WTC11 (cell line): ENCODE data around the gene RNF208. TPM values are rescaled to one million over a fixed set of nuclear protein-coding genes. Genes with fewer than 3 reads are reported as not detected.

ENCODE experiments used
- ATAC-seq: fragments of 200-7000 bp; cut with Tn5 transposase; 2 replicates; pipeline ENCODE4 v1.10.0; 2021; ENCODE audit warnings: mild to moderate bottlenecking, moderate library complexity
- CTCF ChIA-PET: fragments of 300-600 bp; sonication (Branson Sonifier 250); formaldehyde crosslinking; loops from one replicate; lab custom pipeline; 2021; ENCODE audit warnings: antibody characterized with exemption; lab: Charles Lee
- POLR2A ChIA-PET: fragments of 350-600 bp; sonication (Branson Sonifier 250); formaldehyde crosslinking; loops from one replicate; lab custom pipeline; 2021; ENCODE audit warnings: antibody characterized with exemption; lab: Charles Lee
- DNase-seq: peaks from one replicate; pipeline ENCODE4 v3.0.0; 2021; ENCODE audit warnings: low spot score
- H3K27ac Mint-ChIP-seq: 2 replicates; pipeline ENCODE4 v1.8.0; 2021; ENCODE audit warnings: mixed read lengths
- H3K27me3 Mint-ChIP-seq: 2 replicates; pipeline ENCODE4 v1.8.0; 2021; ENCODE audit warnings: low read depth, mild to moderate bottlenecking, moderate library complexity, mixed read lengths
- H3K36me3 Mint-ChIP-seq: 2 replicates; pipeline ENCODE4 v1.8.0; 2021; ENCODE audit warnings: mixed read lengths
- H3K4me1 Mint-ChIP-seq: 2 replicates; pipeline ENCODE4 v1.8.0; 2022; ENCODE audit warnings: mixed read lengths
- H3K4me3 Mint-ChIP-seq: 2 replicates; pipeline ENCODE4 v1.8.0; 2021; ENCODE audit warnings: mild to moderate bottlenecking, moderate library complexity, mixed read lengths
- H3K9me3 Mint-ChIP-seq: 2 replicates; pipeline ENCODE4 v1.8.0; 2021; ENCODE audit warnings: mixed read lengths
- ATF1 ChIP-seq: sonication (generic); formaldehyde crosslinking; IDR thresholded peaks from 2 replicates; pipeline ENCODE4 v1.8.1; 2023; ENCODE audit warnings: mild to moderate bottlenecking, moderate library complexity, missing genetic modification reagents
- ATF6 ChIP-seq: sonication (generic); formaldehyde crosslinking; IDR thresholded peaks from 2 replicates; pipeline ENCODE4 v1.8.1; 2023; ENCODE audit warnings: mild to moderate bottlenecking, missing genetic modification reagents
- E2F1 ChIP-seq: sonication (generic); formaldehyde crosslinking; IDR thresholded peaks from 2 replicates; pipeline ENCODE4 v1.8.0; 2022; ENCODE audit warnings: mild to moderate bottlenecking, missing genetic modification reagents
- FOXJ3 ChIP-seq: sonication (generic); formaldehyde crosslinking; IDR thresholded peaks from 2 replicates; pipeline ENCODE4 v1.9.0; 2021; ENCODE audit warnings: missing genetic modification reagents, mild to moderate bottlenecking, borderline replicate concordance
- FOXP1 ChIP-seq: sonication (generic); formaldehyde crosslinking; IDR thresholded peaks from 2 replicates; pipeline ENCODE4 v1.8.0; 2022; ENCODE audit warnings: missing genetic modification reagents, mild to moderate bottlenecking, moderate library complexity, borderline replicate concordance
- HMGXB4 ChIP-seq: sonication (generic); formaldehyde crosslinking; IDR thresholded peaks from 2 replicates; pipeline ENCODE4 v1.8.1; 2023; ENCODE audit warnings: mild to moderate bottlenecking, moderate library complexity, missing genetic modification reagents
- MXD4 ChIP-seq: fragments of 250-450 bp; sonication (Bioruptor Pico); IDR thresholded peaks from 2 replicates; pipeline ENCODE4 v1.8.0; 2021; ENCODE audit warnings: mild to moderate bottlenecking, moderate library complexity, borderline replicate concordance
- NFATC4 ChIP-seq: fragments of 250-450 bp; sonication (Bioruptor Pico); IDR thresholded peaks from 2 replicates; pipeline ENCODE4 v1.9.0; 2021; ENCODE audit warnings: mild to moderate bottlenecking
- PRRX2 ChIP-seq: fragments of 250-450 bp; sonication (Bioruptor Pico); IDR thresholded peaks from 2 replicates; pipeline ENCODE4 v1.8.0; 2021; ENCODE audit warnings: mild to moderate bottlenecking
- TEAD4 ChIP-seq: sonication (generic); formaldehyde crosslinking; IDR thresholded peaks from 2 replicates; pipeline ENCODE4 v1.8.0; 2022; ENCODE audit warnings: mild to moderate bottlenecking, missing genetic modification reagents
- ZNF138 ChIP-seq: sonication (generic); formaldehyde crosslinking; conservative IDR thresholded peaks from 2 replicates; pipeline ENCODE4 v1.8.1; 2022; ENCODE audit warnings: mild to moderate bottlenecking, moderate library complexity, missing genetic modification reagents
- ZNF232 ChIP-seq: sonication (generic); formaldehyde crosslinking; IDR thresholded peaks from 2 replicates; pipeline ENCODE4 v1.8.0; 2022; ENCODE audit warnings: mild to moderate bottlenecking, missing genetic modification reagents
- ZNF263 ChIP-seq: sonication (generic); formaldehyde crosslinking; IDR thresholded peaks from 2 replicates; pipeline ENCODE4 v1.8.1; 2022; ENCODE audit warnings: low read depth, mild to moderate bottlenecking, moderate library complexity, missing genetic modification reagents
- ZNF281 ChIP-seq: sonication (generic); formaldehyde crosslinking; IDR thresholded peaks from 2 replicates; pipeline ENCODE4 v1.8.0; 2023; ENCODE audit warnings: mild to moderate bottlenecking, missing genetic modification reagents
- ZNF425 ChIP-seq: fragments of 250-450 bp; sonication (Bioruptor Pico); conservative IDR thresholded peaks from 2 replicates; pipeline ENCODE4 v1.9.0; 2021; ENCODE audit warnings: mild to moderate bottlenecking
- total RNA-seq: library from RNA; stranded (reverse); gene quantifications from 3 replicates; pipeline ENCODE4 v1.2.3, GENCODE V29; 2021

RNF208 gene
- total RNA-seq, 1 experiment from 2014 or later, result 14.8 TPM

- H3K27ac Mint-ChIP-seq, result no peak overlapping the region
These were observed 35.7 kb downstream of the RNF208 start for GRCh38 chr9:137186385-137186784.

GRCh38 chr9:137185921-137186320 is 36.1 kb downstream of the RNF208 start:
- no peak for TF ChIP-seq ZNF281 (CRISPR knock-in tag)
- no peak for DNase-seq
- CTCF ChIA-PET, result no interaction called here
- Mint-ChIP-seq H3K27me3 (no peaks in the 10 kb centered on the region; the same call in 1 of the 2 replicates), H3K4me3 (no peak overlapping the region), H3K9me3 (no peaks in the 10 kb centered on the region), H3K27ac (no peak overlapping the region), H3K36me3 (peaks cover 9% of the 10 kb centered on the region), H3K4me1 (peaks cover 20% of the 10 kb centered on the region)
- ATAC-seq, result no peak
- POLR2A ChIA-PET, result no interaction called here

More at GRCh38 chr9:137186385-137186784, 35.7 kb downstream of the RNF208 start:
- Mint-ChIP-seq H3K27me3 (no peaks in the 10 kb centered on the region; the same call in 1 of the 2 replicates), H3K4me1 (peaks cover 20% of the 10 kb centered on the region), H3K4me3 (peak overlapping the region; percentile 91), H3K36me3 (peaks cover 9% of the 10 kb centered on the region), H3K9me3 (no peaks in the 10 kb centered on the region)
- ATAC-seq, result no peak
- no peak for DNase-seq
- ChIA-PET CTCF (interaction anchor here (1.8 kb wide), 1 partner anchor 50 kb away, joined by 6 read pairs; no protein-coding TSS in a partner anchor), POLR2A (no interaction called here)
- TF ChIP-seq ATF1 (CRISPR knock-in tag) (no peak), ZNF138 (CRISPR knock-in tag) (no peak), FOXJ3 (no peak), FOXP1 (CRISPR knock-in tag) (no peak), HMGXB4 (CRISPR knock-in tag) (no peak), MXD4 (CRISPR knock-in tag) (no peak), ZNF232 (CRISPR knock-in tag) (no peak), ZNF281 (CRISPR knock-in tag) (no peak)

GRCh38 chr9:137184881-137185660 is 37.0 kb downstream of the RNF208 start:
- POLR2A ChIA-PET, result no interaction called here
- Mint-ChIP-seq H3K4me3 (no peak overlapping the region), H3K36me3 (peaks cover 9% of the 10 kb centered on the region), H3K27ac (no peak overlapping the region), H3K27me3 (no peaks in the 10 kb centered on the region; the same call in 1 of the 2 replicates), H3K4me1 (peaks cover 20% of the 10 kb centered on the region), H3K9me3 (no peaks in the 10 kb centered on the region)
- ATAC-seq (no peak), DNase-seq (no peak)
- CTCF ChIA-PET, result no interaction called here
- no peak for TF ChIP-seq NFATC4 (CRISPR knock-in tag)
- TF ChIP-seq E2F1 (CRISPR knock-in tag), result no peak
- no peak for TF ChIP-seq ATF6
- TF ChIP-seq TEAD4, result no peak
- TF ChIP-seq ZNF425 (CRISPR knock-in tag), result no peak
- TF ChIP-seq FOXJ3, result no peak
- no peak for TF ChIP-seq ZNF263 (CRISPR knock-in tag)
- TF ChIP-seq ZNF232 (CRISPR knock-in tag), result no peak
- TF ChIP-seq PRRX2 (CRISPR knock-in tag), result no peak
